Ectodermal cell (in vitro differentiated cells): ENCODE results near the gene ITFG1. TPM values are rescaled to one million over a fixed set of nuclear protein-coding genes. Genes with fewer than 3 reads are reported as not detected.

ENCODE experiments used
- H3K27ac ChIP-seq: 2 replicates; pipeline ENCODE4 v1.7.0; 2013; ENCODE audit warnings: mild to moderate bottlenecking, low read depth, low read length; ENCODE audit not compliant: insufficient read depth, poor library complexity, severe bottlenecking
- H3K27me3 ChIP-seq: 2 replicates; pipeline ENCODE4 v1.7.0; 2013; ENCODE audit warnings: mild to moderate bottlenecking, low read length; ENCODE audit not compliant: insufficient read depth, control insufficient read depth, poor library complexity, severe bottlenecking
- H3K36me3 ChIP-seq: one replicate; pipeline ENCODE4 v1.7.0; 2013; ENCODE audit warnings: low read length; ENCODE audit not compliant: control insufficient read depth, insufficient read depth
- H3K4me1 ChIP-seq: one replicate; pipeline ENCODE4 v1.7.0; 2013; ENCODE audit warnings: low read length; ENCODE audit not compliant: control insufficient read depth, insufficient read depth
- H3K4me3 ChIP-seq: 2 replicates; pipeline ENCODE4 v1.7.0; 2013; ENCODE audit warnings: low read depth, low read length, control low read depth; ENCODE audit not compliant: insufficient read depth
- H3K9me3 ChIP-seq: 2 replicates; pipeline ENCODE4 v1.7.0; 2013; ENCODE audit warnings: mild to moderate bottlenecking, low read length, moderate library complexity; ENCODE audit not compliant: control insufficient read depth
- WGBS, 2 experiments: methylation state at CpG; one replicate each; pipeline ENCODE4 v1.1.7; 2013; ENCODE audit warnings: missing lambda C conversion rate in 2 of 2; 5-methylcytosine and 5-hydroxymethylcytosine counted together
- polyA plus RNA-seq, 4 experiments: library from polyadenylated mRNA; stranded (reverse); fragments of 50-300 nt; gene quantifications; one replicate each; pipeline ENCODE4 v1.2.3, GENCODE V29; 2013

Gene ITFG1
- polyA plus RNA-seq (2013, experiment 1 of 4) = 33.7 TPM
- 41.7 TPM for polyA plus RNA-seq (2013, experiment 2 of 4)
- 31.3 TPM for polyA plus RNA-seq (2013, experiment 3 of 4)
- 36.7 TPM for polyA plus RNA-seq (2013, experiment 4 of 4)

GRCh38 chr16:47460711-47461597 is at the start of gene ITFG1, which contains the start of gene PHKB:
Gene ITFG1 (minus strand): TSS chr16:47461063. CDS start chr16:47461045, 18 bp downstream.
Gene PHKB (plus strand): TSS chr16:47461331. CDS start chr16:47461351, 20 bp downstream.
- Histone ChIP-seq H3K27me3 (no peaks in the 10 kb centered on the region), H3K4me3 (peak within 1 kb of the TSS; percentile 84), H3K27ac (peak within 1 kb of the TSS; percentile 99), H3K9me3 (no peaks in the 10 kb centered on the region), H3K36me3 (no peaks in the 10 kb centered on the region), H3K4me1 (no peaks in the 10 kb centered on the region)
- 0 to 1% methylated on average over 82 of the region's 82 CpGs for WGBS, 2 experiments

- 100% methylated on average over 1 of the region's 1 CpG for WGBS, 2 experiments
- H3K4me3 ChIP-seq = no peak overlapping the region
- no peaks in the 10 kb centered on the region for H3K9me3 ChIP-seq
- H3K27me3 ChIP-seq = no peaks in the 10 kb centered on the region
- no peaks in the 10 kb centered on the region for H3K4me1 ChIP-seq
- H3K36me3 ChIP-seq = no peaks in the 10 kb centered on the region
- H3K27ac ChIP-seq = no peak overlapping the region
Observed at GRCh38 chr16:47507701-47508100, 46.8 kb upstream of the ITFG1 start.

DNA sequence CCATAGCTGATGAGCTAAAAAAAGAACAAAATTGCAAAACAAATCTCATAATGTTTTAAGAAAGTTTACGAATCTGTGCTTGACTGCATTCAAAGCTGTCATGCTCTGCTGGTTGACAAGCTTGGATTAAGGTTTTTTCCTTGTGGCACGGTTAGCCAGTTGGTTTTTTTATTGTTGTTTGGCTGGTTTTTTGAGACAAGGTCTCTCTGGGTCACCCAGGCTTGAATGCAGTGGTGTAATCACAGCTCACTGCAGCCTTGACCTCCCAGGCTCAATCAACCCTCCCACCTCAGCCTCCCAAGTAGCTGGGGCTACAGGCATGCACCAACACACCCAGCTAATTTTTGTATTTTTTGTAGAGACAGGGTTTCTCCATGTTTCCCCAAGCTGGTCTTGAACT is 45.9 kb upstream of the ITFG1 start:
- Histone ChIP-seq H3K27me3 (no peaks in the 10 kb centered on the region), H3K27ac (no peak overlapping the region), H3K36me3 (no peaks in the 10 kb centered on the region), H3K4me3 (no peak overlapping the region), H3K4me1 (no peaks in the 10 kb centered on the region), H3K9me3 (no peaks in the 10 kb centered on the region)
- 95 to 99% methylated on average over 2 of the region's 2 CpGs for WGBS, 2 experiments

DNA sequence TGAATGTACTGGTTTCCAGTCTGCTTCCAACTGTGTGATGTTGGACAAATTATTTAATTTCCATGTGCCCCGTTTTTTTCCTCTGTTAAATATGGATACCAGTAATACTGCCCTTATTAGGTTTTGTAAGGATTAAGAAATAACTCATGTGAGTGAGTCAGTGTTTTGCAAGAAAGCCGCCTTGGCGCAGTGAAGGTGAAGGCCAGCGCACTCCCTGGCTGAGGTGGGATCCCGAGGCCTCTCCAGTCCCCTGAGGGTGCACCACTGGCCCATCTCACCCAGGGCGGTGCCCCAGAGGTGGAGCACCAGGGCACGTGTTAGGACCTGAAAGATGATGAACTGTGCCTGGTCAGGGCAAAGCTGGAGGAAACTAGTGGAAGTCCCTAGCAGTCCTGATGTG is 43.7 kb upstream of the ITFG1 start:
- Histone ChIP-seq H3K36me3 (no peaks in the 10 kb centered on the region), H3K27ac (no peak overlapping the region), H3K9me3 (no peaks in the 10 kb centered on the region), H3K27me3 (no peaks in the 10 kb centered on the region), H3K4me1 (no peaks in the 10 kb centered on the region), H3K4me3 (no peak overlapping the region)
- 95 to 96% methylated on average over 7 of the region's 7 CpGs for WGBS, 2 experiments

DNA sequence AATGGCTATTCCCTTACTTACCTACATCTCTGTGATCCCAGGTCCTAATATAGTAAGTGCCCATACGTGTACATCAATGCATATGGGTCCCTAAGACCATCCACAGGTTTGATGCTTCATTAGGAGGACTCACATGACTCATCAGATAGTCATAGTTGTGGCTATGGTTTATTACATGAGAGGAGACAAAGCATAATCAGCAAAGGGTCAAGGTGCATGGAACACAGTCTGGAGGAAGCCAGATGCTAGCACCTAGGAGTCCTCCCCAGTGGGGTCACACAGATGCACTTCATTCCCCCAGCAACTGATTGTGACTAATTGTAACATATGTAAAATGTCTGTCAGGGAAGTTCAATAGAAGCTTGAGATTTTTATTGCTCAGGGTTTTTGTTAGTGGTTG is 43.1 kb upstream of the ITFG1 start:
- Histone ChIP-seq H3K4me3 (no peak overlapping the region), H3K9me3 (no peaks in the 10 kb centered on the region), H3K27me3 (no peaks in the 10 kb centered on the region), H3K36me3 (no peaks in the 10 kb centered on the region), H3K27ac (no peak overlapping the region), H3K4me1 (no peaks in the 10 kb centered on the region)
- WGBS, 2 experiments = 92 to 96% methylated on average over 1 of the region's 1 CpG

DNA sequence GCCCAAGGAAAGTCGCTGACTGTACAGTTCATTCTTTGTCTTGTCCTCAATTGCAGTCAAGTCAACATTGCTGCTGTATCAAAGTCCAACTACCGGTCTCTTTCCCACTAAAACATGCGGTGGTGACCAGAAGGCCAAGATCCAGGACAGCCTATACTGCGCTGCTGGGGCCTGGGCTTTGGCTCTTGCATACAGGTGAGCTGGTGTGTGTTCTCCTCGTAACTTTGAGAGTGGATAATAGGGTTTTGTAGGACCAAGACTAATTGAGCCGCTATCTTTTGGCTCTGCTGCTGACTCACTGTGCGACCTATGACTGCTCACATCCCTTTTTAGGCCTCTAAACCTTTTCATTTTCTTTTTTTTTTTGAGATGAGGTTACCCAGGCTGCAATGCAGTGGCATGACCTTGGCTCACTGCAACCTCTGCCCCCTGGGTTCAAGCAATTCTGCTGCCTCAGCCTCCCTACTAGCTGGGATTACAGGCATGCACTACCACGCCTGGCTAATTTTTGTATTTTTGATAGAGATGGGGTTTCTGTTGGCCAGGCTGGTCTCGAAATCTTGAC is 38.9 kb upstream of the ITFG1 start:
- Histone ChIP-seq H3K9me3 (no peaks in the 10 kb centered on the region), H3K27ac (no peak overlapping the region), H3K36me3 (no peaks in the 10 kb centered on the region), H3K4me3 (no peak overlapping the region), H3K4me1 (no peaks in the 10 kb centered on the region), H3K27me3 (no peaks in the 10 kb centered on the region)
- WGBS, 2 experiments = 94 to 95% methylated on average over 9 of the region's 9 CpGs

GRCh38 chr16:47499080-47499699 is 38.3 kb upstream of the ITFG1 start:
- 83 to 92% methylated on average over 2 of the region's 2 CpGs for WGBS, 2 experiments
- H3K4me3 ChIP-seq = no peak overlapping the region
- H3K4me1 ChIP-seq = no peaks in the 10 kb centered on the region
- no peaks in the 10 kb centered on the region for H3K9me3 ChIP-seq
- no peak overlapping the region for H3K27ac ChIP-seq
- H3K36me3 ChIP-seq = no peaks in the 10 kb centered on the region
- H3K27me3 ChIP-seq = no peaks in the 10 kb centered on the region

DNA sequence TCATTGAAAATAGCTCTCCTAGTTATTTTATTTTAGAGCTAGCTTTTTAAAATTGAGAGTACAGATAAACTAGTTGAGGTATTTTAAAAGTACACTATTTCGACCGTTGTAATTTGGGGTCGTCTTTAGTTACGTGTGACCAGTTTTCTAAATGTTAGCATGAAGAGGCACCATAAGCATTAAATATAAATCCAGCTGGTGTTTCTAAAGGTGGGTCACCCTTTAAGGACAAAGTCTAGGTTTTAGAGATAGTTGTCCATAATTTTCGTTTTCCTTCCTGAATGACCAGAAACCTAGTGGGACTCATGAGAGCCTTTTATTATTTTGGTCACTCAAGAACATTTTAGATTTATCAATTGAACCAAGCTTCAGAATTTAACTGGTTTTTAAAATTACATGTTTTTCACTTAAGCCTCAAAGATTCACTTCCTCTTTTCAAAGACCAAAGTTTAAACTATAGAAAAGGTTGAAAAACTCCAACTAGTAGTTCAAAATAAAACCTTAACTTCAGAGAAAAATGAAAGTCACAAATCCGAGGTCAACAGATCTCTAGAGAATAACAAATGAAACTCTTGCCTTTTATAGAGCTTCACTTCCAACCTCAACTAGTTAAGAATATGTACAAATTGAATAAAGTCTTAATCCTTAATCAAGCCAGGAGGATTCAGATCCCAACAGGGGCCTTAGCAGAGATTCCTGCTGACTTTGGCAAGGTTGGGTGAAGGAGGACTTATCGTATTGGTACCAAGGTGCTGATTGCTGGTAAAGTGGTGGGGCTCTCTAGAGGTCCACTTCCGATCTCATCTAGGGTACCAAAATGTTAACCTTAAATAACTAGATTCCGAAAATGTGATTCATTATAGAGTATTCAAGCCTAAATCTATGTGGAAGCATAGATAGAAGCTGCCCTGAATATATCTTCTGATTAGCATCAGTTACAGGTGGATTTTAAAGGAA is 32.8 kb upstream of the ITFG1 start:
- H3K9me3 ChIP-seq = peaks cover 9% of the 10 kb centered on the region
- H3K27me3 ChIP-seq = no peaks in the 10 kb centered on the region
- no peaks in the 10 kb centered on the region for H3K4me1 ChIP-seq
- WGBS, 2 experiments = 97% methylated on average over 9 of the region's 9 CpGs
- no peak overlapping the region for H3K4me3 ChIP-seq
- H3K27ac ChIP-seq = no peak overlapping the region
- no peaks in the 10 kb centered on the region for H3K36me3 ChIP-seq

DNA sequence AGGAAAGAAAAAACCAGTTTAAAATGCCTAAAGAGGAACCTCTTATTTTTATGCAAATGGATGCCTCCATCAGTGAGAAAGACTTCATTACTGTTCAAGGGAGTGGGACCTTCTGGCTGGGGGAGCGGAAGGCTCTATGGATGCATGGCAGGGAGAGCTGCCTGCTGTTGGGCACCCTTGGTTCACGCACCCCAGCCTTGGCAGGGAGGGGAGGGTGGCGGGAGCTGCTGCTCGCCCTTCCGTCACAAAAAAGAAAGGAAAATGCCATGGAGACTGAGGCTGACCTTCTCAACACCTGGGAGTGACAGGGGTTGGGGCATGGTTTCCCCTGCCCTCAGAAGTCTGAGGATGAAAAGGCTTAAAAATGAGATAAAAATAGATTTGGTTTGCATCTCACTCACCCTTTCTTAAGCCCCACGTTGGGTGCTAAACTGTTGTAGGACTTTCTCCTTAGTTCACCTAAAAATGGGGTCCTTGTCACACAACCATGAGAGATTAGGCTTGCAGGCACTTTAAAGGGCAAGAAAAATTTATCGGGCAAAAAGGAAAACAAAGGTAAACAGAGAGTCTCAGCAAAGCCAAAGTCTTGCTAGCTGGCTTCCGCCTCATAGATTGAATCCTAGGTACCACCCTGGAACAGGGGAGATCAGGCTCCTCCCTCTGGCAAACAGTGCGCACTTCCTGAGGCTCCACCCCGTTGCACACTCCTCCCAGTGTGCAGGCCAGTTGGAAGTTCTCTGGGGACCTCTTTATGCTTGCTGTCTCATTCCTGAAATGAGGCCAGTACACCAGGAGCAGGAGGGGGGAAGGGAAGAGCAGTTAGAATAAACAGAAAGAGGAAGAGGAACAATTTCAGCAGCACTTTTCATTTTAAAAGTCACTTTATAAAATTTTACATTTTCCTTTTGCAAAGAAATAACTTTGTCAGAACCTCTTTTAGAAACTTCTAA is 31.8 kb upstream of the ITFG1 start:
- no peaks in the 10 kb centered on the region for H3K4me1 ChIP-seq
- H3K4me3 ChIP-seq = no peak overlapping the region
- WGBS, 2 experiments = 89 to 90% methylated on average over 10 of the region's 10 CpGs
- H3K27ac ChIP-seq = no peak overlapping the region
- H3K9me3 ChIP-seq = peaks cover 9% of the 10 kb centered on the region
- no peaks in the 10 kb centered on the region for H3K27me3 ChIP-seq
- no peaks in the 10 kb centered on the region for H3K36me3 ChIP-seq
